Medulla oblongata (tissue), 1 donor: ENCODE data around the gene PIGR.
"Not testable (repeated sequence)": the region's sequence is repeated elsewhere in the genome, so short reads cannot be mapped to it uniquely, and the experiment has no call there.

Source experiments
- DNase-seq: peaks from one replicate; pipeline ENCODE4 v3.0.0-alpha.2; 2015; ENCODE audit errors: extremely low spot score

The PIGR gene

DNA sequence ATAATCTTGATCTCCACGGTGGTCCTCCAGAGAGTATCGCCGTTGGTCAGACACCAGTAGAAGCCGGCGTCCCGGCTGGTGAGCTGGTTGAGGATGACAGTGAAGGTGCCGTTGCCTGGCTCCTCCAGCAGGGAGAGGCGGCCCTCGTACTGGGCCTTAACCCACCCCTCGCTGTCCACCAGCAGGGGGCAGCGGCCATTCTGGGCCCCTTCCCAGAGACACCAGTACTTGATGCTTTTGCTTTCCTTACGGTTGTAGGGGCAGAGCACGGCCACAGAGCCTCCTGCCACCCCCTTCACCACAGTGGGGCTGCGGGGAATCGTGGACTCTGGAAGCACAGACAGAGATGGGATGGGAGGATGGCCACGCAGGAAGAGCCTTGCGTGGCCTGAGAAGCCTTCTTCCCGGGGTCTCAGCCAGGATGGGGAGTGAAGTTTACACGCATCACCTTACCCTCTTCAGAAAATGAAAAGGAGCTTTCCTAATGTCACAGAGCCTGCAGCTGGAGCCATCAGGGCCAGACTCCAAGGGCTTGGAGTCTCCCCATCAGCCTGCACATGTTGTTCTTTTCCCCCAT lies 10.7 kb downstream of the PIGR start:
- no peak for DNase-seq

- peak; percentile 24 for DNase-seq
These were observed 12.8 kb downstream of the PIGR start for GRCh38 chr1:206933333-206933945.

DNA sequence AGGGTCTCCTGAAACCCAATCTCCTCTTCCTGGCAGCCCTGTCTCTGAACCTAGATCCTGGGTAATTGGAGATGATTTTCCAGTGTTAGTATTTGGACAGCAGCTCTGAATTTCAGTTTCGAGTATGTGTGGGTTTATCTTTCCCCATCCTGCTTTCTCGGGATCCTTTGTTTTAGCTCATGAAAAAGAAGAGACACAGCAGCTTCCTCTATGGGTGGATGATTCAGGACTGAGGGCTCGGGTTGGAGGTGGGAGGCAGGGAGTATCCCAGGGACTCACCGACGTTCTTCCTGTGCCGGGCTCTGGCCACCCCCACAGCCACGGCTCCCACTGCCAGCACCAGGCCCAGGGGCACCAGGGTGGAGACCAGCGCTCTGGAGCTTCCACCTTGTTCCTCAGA lies 14.1 kb downstream of the PIGR start:
- no peak for DNase-seq

DNA sequence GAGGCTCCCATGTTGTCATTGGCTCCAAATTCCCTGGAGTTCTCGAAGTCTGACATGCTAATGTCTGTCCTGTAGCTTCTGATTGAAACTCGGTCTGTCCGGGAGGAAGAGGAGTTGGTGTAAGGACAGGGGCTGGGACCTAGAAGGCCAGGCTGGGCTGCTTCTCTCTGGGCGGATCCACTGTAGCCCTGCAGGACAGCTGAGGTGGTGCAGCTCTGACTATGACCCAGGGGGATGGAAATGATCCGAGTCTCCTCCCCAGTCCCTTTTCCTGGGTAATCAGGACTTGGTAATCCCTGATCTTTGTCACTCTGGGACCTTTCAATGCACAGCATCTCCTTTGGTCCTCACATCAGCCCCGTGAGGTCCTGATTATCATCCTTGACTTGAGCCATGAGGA lies 14.6 kb downstream of the PIGR start:
- DNase-seq: no peak

GRCh38 chr1:206930210-206930798 lies 16.0 kb downstream of the PIGR start:
- peak; percentile 60 for DNase-seq

DNA sequence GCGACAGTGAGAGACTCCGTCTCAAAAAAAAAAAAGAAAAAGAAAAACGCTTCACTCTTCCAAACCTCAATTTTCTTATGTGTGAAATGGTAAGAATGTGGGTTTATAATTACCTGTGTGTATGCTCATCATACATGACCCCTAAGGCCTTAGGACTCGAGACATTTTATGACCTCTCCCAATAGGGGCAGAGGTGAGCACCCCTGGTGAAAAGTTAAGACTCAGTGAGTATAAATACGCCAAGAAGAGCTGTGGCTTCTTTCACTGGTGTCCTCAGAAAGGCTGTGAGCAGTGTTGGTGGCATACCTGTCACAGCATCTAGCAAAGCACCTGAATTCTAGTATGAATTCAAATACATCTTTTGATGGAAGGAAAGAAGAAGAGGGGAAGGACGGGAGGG lies 16.7 kb downstream of the PIGR start:
- DNase-seq: no peak

DNA sequence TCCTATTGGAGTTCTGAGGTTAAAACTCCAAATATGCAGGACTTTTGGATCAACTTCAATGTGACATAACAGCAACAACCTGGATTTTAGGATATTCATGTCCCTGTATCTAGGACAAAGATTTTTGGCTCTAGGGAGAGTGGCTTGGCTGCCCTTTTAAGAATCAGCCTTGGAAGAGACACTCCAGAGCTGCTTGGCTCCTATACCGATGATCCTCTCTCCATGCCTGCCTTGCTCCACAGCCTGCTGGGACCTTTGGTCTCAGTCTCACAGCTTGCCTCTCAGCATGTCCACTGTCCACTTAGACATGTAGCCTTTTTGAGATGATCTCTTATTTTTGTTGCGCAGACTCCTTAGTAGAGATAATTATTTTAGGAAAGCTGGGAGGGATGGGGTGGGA lies 20.0 kb downstream of the PIGR start:
- DNase-seq: no peak

DNA sequence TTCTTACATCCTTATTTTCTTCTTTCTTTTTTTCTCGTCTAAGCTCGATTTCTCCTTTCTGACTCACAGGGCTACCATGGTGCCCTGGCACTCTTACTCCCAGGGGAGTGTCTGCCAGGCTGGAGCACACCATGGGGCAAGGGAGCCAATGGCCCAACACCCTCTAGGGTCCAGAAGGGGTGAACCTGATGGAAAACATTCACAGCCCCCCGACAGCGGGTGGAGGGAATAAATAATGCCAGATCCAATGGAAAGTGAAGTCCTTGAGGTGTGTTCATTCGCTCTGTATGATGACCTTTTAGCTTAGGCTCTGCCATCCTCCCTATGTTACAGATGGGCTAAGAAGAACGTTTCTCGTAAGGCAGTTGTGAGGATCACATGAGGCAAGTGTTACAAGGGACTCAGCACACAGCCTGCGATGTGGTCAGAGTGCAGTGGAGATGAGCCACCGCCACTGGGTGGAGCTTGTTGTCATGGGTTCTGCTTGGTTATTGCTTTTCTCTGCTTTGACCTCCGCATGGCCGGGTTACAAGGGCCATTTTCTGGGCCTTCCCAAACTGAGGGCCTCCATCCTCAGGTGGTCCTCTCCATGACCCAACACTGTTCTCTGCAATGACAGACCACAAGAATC lies 21.0 kb downstream of the PIGR start:
- peak; percentile 56 for DNase-seq

DNA sequence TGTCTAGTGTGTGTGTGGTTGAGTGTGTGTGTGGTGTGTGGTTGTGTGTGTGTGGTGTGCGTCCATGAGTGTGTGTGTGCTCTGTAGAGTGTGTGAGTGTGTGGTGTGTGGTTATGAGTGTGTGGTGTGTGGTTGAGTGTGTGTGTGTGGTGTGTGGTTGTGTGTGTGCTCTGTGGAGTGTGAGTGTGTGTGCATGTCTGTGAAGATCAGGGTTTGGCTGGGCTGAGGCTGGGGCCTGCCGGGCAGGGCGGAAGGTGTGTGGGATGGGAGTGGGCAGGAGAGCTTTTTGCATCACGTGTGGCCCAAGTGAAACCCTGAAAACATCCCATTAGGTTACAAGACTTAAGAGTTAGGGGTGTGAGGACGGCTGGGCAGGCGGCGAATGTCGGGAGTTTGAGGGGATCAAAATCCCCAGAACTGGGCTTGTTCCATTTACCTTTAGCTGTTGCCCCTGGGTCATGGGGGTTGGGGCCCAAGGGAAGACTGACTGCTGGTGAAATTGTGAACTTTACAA lies 21.6 kb downstream of the PIGR start:
- no peak for DNase-seq

GRCh38 chr1:206923961-206924557 lies 22.2 kb downstream of the PIGR start:
- DNase-seq: not testable (repeated sequence)

DNA sequence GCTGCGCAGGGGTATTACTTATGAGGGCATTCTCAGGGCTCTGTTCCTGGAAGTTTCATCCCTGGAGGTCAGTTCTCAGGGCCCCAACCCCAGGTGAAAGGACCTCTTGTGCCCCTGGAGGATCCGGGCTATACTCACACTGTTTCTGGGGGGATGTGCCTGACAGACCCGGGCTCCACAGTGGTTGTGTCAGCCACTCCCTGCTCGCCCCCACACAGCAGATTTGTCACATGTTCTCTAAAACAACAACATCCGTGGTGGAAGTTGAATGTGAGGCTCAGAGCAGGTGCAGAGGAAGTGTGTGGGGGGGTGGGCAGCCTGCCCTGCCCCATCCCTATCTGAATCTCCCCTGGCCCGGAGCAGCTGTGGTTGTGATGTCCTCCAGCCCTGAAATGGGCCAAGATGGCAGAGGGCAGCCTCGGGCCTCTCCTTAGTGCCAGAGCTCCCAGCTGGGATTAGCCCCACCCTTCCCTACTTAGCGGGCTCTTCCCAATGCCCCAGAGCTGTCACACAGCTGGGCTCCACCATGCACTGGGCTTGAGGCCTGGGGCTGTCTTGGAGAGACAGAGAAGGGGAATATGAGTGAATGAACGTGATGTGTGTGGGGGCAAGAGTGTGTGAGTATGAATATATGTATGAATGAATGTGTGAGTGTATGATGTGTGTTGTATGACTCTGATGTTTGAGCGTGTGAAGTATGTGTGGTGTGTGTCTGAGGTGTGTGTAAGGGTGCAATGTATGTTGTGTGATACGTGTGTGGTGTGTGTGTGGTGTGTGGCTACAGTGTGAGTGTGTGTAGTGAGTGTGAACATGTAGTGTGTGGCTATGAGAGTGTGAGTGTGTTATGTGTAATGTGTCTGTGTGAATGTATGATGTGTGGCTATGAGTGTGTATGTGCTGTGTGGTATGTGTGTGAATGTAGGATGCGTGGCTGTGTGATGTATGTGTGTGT lies 23.0 kb downstream of the PIGR start:
- DNase-seq: peak; percentile 17

DNA sequence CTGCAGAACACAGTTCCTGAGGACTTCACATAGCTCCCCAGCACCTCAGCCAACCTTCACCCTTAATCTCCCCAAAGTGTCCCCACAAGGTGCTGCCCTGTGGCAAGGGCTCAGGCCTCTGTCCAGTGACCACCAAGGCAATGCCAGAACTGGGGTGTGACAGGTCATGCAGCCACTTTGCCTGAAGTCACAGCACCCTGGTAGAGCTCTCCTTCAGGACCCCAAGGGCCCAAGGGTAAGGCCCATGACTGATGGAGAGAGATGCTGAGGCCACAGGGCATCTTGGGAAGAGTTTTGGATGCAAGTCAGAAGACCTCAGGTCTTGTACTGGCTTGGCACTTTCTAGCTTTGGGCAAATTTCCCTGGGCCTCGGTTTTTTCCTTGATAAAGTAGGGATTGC lies 23.7 kb downstream of the PIGR start:
- DNase-seq: no peak

- peak; percentile 87 for DNase-seq
These were observed 24.4 kb downstream of the PIGR start, which contains the start of gene FCMR for GRCh38 chr1:206921772-206922265. FCMR (minus strand) TSS chr1:206921941; CDS start chr1:206921854, 87 bp downstream.

- no peak for DNase-seq
These were observed 28.2 kb downstream of the PIGR start for GRCh38 chr1:206918076-206918475.

- no peak for DNase-seq
These were observed 30.1 kb downstream of the PIGR start for GRCh38 chr1:206916000-206916709.

- no peak for DNase-seq
These were observed 31.1 kb downstream of the PIGR start for GRCh38 chr1:206915030-206915735.

DNA sequence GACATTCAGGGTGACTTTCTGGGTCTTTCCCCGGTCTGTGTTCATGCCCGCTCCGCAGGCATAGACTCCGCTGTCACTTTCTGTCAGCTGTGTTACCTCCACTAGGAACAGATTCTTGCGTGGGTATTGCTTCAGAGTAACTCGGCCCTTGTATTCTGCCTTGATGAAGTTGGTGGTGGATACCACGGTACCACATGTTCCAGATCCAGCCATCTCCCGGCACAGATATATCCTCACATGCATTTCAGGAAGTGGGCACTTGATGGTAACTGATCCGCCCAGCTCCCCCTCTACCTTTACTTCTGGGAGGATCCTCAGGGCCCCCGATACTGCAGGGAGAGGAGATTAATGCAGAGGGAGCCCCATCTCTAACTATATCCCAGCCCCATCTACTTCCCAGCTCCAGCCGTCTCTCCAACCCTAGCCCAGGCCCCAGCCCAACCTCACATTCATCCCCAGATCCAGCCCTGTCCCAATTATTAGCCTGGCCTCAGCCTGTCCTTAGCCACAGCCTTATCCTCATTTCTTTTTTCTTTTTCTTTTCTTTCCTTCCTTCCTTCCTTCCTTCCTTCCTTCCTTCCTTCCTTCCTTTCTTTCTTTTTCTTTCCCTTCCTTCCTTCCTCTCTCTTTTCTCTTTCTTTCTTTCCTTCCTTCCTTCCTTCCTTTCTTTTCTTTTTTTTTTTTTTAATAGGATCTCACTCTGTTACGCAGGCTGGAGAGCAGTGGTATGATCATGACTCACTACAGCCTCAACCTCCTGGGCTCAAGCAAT lies 32.3 kb downstream of the PIGR start:
- no peak for DNase-seq

GRCh38 chr1:206912445-206913095 lies 33.7 kb downstream of the PIGR start:
- DNase-seq: peak; percentile 93
